Caki2 (cell line): ENCODE data around the gene CHD6. TPM values are rescaled to one million over a fixed set of nuclear protein-coding genes. Genes with fewer than 3 reads are reported as not detected.

Experiments used
- DNase-seq: peaks from one replicate; pipeline ENCODE4 v3.0.0-alpha.2; 2015; ENCODE audit warnings: low read depth
- in situ Hi-C: cut with HindIII; loops from 2 replicates; pipeline ENCODE4 v1.10.0; 2016; ENCODE audit warnings: low sequenced_read_pairs, low pct_unique_long_range_greater_than_20kb, mixed read lengths
- total RNA-seq: library from RNA; depleted of rRNA; stranded (reverse); fragments of >200 nt; shearing (Covaris generic); gene quantifications from 2 replicates; pipeline ENCODE4 v1.2.3, GENCODE V29; 2014; ENCODE audit warnings: low replicate concordance

Gene CHD6
- total RNA-seq, 1 experiment from 2014 or later, result 8.1 TPM

DNA sequence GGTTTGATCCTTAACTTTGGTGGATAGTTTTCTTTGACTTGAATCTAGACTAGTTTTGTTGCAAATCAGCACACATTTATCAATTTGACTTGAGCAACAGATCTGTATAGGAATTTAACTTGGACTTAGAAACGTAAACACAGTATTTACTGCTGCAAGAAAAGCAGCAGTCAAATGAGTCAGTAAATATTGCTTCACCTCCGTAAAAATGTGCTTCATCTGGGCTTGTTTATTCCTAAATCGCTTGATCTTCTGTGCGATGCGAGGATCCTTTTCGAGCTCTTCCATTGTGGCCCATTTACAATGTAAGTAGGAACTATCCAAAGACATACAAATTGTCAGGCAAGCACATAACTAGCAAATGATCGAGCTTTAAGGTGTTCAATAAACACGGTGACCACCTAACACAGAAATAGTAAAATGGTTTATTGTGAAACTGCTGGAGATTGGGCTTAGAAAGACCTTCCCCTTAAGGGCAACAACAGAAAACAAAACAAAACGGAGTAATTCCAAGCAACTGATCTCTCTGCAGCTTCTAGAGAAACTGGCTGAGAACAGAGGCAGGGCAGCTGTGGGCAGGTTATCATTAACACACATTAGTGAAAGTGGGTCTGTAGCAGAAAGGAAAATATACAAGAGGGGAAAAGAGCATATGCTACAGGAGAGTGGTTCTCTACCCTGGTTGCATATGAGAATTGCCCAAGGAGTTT is 120.8 kb downstream of the CHD6 start:
- no peak for DNase-seq
- in situ Hi-C loops, result no loop called here

DNA sequence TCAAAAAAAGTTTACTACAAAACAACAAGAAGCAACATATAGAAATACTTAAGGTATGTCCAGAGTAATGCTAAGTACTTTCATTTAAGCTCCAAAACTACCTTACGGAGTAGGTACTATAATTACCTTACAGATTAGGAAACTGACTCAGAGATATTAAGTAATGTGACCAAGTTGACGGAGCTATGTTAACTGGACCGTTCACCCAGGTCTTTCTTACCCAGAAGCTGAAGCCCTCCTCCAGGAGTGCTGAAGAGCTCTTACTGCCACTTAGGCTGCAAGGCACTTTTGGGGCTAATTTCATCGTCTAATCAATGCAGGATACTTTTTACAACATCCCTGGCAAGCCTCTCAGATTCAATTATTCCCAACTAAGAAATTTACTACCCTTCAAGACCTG is 123.7 kb downstream of the CHD6 start:
- in situ Hi-C loops, result no loop called here
- no peak for DNase-seq

DNA sequence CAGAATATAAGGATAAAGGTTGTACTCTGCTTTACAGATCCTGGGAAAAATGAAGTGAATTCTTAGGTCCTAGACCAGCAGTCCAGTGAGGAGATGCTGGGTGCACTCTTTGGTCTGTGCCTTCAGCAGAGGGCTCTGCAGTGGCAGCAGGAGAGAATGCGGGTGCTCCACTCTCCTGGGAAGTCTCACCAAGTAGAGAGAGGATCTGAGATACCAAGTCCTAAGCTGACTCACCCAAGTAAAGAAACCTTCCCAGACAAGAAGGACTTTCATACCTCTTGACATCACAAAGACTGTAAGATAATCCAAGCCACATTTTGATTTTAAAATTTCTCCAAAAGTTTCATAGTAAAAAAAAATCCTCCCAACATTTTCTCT is 134.6 kb downstream of the CHD6 start:
- DNase-seq, result no peak
- in situ Hi-C loops, result no loop called here

DNA sequence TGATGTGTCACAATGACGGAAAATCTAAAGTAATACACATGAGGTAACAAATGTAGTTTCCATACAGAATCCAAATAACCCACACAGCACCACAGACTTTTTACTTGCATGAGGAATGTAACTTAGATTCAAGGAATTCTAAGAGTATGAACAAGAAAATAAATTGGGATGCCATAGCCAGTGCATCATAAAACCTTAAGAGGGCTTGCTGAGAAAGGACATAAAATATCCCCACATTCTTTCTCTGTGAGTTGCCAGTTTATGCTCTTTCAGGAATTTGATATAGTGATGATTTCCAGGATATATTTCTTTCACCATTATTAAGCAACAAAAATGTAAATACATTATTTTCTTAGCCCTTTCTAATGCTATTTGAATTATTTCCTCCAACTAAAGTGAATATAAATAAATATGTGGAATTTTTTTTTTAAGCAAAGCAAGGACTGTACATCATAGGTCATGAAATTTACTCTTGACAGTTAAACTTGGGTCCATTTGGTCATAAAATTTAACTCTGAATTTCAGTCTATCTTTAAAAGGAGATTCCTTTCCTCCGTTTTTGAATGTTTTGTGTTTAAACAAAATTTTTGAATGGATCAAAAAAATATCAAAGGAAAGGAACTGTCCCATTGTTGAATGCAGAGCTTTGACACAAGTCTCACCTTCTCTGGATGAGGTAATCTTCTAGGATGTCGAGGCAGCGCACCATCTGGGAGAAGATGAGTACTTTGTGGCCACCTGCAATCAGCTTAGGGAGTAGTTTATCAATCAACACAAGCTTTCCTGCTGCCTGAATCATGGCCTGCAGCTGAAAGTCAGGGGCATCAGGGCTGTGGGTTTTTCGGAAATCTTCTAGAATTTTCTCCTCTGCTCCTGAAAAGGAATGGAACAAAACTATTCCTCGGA is 135.3 kb downstream of the CHD6 start:
- DNase-seq, result peak; percentile 13
- in situ Hi-C loops, result no loop called here

DNA sequence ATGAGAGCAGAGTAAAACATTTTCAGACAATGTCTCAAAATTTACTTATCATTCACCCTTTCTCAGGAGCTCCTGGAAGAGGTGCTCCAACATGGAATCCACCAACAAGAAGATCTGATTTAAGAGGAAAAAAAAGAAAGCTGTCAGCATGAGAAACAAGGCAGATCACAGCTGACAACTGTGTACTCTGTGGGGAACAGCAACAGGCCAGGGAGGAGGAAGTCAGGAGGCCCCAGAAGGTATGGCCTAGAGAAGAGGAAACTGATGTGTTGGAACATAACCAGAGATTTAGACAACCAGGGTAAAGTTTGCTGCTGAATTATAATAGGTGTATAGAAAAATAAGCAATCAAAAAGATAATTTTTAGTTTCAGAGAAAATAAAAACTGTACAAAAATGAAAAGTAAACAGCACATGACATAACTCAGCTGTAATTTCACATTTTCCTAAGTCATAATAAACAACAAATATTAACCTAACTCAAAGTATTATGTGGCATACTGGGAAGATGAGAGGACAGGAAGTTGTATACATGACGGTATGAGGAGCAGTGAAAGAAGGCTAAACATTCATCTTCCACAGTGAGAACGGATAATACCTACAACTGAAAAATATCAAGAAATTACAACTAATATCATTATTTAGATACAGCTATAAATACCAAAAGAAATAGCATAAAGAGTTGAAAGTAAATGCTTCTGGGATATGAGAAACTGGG is 138.0 kb downstream of the CHD6 start:
- in situ Hi-C loops, result no loop called here
- DNase-seq, result no peak

DNA sequence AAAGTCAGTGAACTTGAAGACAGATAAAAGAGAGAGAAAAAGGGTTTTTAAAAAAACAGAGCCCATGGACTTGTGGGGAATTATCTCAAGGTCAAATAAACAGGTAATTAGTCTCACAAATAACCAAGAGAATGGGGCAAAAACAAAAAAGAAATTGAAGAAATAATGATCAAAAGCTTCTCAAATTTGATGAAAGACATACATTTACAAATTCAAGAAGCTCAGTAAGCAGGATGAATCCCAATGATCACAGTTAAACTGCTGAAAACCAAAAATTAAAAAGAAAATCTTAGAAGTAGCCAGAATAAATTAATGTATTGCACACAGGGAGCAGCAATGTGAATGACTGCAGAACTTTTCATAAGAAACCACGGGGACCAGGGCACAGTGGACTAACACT is 139.1 kb downstream of the CHD6 start:
- DNase-seq, result no peak
- in situ Hi-C loops, result no loop called here

DNA sequence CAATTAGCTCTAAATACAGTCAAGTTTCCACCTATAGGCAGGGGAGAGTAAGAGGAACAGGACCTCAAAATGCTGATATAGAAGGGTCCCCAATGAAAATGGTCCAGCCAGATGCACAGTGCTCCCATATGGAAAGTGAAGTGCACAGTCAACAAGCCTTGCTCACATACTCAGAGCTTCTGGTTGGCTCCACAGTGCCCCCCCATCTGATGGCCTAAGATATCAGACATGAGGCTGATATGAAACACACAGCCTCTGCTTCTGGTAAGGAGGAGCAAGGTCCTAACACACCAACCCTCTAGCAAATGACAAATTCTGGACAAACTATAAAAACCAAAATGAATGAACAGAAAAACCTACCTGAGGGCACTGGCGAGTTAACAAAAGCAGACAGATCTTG is 140.2 kb downstream of the CHD6 start:
- in situ Hi-C loops, result no loop called here
- DNase-seq, result no peak

DNA sequence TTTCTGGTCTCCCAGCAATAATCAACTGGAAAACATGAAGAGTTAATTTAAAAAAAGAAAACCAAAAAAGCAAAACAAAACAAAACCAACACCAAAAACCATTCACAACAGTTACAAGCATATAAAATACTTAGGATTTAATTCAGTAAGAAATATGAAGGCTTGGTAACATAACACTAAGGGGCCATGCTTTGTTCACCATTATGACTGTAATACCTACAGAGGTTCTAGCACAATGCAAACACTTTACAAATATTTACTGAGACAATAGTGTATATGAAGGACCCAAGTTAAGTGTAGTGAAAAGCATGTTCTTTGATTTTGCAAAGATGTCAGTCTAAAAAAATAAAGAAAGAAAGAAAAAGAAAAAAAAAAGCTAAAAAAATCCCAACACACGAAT is 141.7 kb downstream of the CHD6 start:
- in situ Hi-C loops, result no loop called here
- DNase-seq, result no peak

DNA sequence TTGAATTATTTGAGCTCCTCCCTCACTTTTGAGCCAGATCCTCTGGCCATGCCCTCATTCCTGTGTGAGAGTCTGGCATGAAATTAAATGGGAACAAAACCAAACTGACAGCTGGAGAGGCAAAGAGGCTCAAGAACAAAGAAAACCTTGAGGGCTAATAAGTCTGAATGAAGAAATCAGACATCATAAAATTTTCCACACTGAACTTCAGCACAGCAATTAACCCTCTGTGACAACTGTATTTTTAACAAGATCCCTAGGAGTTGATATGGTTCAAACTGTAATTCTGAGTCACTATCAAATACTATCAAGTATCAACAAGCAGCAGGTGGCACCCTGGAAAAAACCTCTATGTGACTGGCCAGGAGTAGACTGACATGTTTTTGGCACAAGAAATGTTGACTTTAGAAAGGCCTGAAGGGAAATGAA is 142.2 kb downstream of the CHD6 start:
- in situ Hi-C loops, result no loop called here

DNA sequence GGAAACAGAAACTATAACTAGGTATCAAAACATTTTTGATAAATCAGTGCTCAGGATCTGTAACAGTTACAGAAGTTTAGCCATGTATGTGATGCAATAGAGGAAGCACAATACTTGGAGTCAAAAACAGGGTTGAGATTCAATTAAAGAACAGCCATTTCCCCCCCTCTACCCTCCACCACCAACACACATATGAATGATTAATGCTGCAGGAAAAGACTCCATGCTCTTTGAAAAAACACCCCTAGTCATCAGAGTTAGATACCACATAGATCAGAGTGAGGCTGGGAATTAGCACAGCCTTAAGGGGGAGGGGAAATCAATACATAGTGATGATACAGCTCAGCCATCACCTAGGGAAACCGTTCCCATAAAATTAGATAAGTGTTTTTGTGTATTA is 142.7 kb downstream of the CHD6 start:
- no peak for DNase-seq
- in situ Hi-C loops, result no loop called here

More for the DNA sequence above, 142.2 kb downstream of the CHD6 start:
- DNase-seq, result peak; percentile 30

DNA sequence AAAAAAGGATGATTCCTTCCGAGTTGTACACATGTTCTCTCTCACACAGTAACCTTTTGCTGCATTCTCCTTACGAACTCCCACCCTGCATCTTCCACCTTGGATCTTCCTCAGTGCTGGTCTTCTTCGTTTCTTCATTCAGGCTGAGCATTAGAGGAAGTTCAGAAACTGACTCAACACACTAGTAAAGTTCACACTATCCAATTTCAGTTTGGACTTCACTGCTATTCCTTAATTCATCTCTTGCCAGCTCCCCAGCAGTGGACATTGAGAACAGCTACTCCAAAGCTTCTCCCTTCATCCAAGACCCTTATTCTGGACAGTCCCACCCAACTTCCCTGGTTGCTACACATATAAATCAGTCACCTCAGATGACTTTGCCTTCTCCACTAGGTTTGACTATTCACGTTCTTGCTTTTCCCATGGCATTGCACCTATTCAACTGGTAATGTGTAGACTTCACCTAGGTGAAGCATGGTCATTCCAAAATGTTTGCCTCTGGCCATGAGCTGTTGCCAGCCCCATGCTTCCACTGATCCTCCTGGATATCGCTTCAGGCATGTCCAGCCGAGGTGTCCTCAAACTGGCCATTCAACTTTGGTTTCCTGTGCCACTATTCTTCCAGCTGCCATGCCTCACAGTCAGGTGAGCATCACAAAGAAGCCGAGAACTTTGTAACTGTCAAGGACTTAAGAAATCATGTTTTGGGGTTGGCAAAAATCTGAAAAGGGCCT is 147.6 kb downstream of the CHD6 start:
- in situ Hi-C loops, result no loop called here
- no peak for DNase-seq

DNA sequence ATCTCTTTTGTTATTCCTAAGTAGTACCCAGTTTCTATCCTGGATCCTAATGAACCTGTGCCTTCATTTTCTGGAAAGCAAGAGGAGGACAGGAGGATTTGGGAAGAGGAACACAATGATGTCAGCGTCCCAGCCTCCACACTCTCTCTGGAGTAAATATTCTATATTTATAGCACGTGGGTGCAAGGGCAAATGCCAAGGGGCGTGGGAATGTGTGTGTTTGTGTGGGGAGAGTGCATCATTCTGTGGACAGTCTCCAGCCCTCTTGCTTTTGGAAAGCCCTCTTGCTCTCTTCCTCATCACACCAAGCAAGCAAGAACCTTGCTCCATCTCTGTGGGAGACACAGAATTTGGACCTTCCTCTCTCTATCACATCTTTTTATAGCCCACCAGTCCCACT is 148.3 kb downstream of the CHD6 start:
- no peak for DNase-seq
- in situ Hi-C loops, result no loop called here

DNA sequence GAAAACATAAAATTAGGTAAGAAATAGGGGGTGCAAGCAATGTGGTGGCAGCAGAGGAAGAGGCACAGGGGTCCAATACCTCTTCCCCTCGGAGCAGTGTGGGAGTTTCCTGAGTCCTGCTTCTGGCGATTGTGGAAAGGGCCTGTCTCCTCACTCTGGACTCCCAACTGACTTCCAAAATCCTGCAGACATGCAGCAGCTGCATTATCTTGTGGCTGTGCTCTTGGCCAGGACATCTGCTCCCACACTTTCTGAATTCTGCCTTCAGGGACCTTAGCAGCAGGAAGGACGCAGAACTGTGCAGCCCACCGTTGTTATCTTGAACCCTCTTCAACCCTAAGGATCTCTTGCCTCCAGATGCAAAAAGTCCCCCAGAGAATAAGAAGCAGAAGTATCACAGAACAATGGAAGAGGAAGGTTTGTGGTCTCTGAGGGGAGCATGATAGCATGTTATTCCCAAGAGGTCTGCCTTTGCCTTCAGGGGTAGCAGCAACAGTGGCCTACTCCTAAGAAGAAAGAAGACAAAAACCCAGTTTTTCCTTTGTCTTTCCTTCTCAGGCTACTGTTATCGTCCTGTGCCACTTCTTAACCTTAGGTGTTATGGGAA is 149.1 kb downstream of the CHD6 start:
- no peak for DNase-seq
- in situ Hi-C loops, result no loop called here

DNA sequence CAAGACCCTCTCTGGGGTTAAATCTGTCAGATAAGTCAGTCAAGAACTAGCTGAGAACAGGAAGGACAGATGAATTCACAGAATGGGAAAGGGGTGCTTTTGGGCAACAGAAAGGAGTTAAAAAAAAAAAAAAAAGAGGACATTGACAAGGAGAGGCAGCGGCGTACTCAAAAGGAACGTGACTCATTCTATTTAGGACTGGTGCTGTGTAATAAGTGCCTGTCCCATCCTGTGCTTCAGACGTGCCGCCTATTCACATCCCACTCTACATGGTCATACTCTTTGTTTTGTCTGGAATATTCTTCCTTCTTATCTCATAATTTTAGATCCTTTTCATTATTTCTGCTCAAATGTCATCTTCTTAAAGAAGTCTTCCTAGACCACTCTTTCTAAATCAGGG is 150.5 kb downstream of the CHD6 start:
- in situ Hi-C loops, result no loop called here

DNA sequence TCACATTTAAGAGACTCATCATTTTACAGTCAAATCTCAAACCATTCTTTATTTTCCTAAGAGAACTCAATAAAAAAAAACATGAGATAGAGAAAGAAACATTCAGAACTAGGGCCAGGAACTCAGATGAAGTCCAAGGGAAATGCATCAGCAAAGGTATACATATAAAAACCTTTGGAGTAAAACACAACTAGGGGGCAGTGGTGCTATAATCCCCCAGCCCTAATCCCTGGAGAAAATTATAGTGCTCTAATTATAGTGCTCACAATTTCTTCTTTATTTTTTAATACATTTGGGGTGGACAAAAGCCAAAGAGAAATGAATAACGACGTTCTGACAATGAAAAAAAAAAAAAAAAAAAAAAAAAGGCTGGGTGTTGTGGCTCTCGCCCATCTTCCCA is 151.0 kb downstream of the CHD6 start:
- DNase-seq, result no peak
- in situ Hi-C loops, result no loop called here

More for the DNA sequence above, 150.5 kb downstream of the CHD6 start:
- DNase-seq, result no peak

DNA sequence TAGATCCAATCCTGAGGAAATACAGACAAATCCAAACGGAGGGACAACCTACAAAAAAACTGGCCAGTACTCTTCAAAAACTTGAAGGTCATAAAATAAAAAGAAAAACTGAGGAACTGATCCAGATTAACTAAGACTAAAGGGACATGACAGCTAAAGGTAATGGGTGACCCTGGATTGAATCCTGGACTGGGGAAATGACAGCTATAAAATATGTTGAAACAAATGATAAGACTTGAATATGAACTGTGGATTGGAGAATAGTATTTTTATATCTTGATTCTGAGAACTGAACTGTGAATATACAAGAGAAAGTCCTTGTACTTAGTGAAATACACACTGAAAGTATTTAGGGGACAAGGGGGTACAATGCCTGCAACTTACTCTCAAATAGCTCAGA is 154.6 kb downstream of the CHD6 start:
- in situ Hi-C loops, result no loop called here
- no peak for DNase-seq

DNA sequence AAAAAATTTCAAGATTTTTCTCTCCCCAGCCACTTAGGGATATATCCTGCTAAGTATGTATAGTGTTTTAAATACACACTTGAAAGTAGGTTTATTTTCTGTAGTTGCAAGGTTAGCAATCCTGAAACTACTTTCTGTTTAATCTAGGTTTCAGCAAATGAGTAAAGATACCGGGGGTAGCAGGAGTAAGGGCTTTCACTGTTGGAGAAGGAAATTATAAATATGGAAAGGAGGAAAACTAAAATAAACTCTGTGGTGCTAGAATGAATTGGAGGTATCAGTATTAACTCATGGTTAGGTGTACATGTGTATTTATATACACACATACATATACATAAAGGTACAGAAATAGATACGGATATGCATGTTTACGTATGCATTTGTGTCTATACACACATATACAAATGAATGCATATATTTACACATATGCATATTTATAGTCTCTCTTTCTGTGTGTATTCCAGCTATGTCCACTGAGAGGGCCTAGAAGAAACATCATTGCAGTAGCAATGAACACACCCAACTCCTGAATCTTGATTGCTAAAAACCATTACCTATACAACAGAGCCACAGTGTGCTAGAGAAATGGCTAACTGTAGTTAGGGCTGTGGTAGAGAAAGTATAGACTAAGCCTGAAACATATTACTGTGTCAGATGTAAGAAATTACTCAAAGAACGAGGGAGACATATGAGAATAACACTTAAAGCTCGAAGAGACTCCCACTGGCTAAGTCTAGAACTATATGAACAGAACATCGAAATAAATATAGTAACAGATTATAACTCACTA is 155.6 kb downstream of the CHD6 start:
- in situ Hi-C loops, result no loop called here

More for the DNA sequence above, 155.6 kb downstream of the CHD6 start:
- no peak for DNase-seq
